H1 (cell line): ENCODE measurements around the gene SLC25A15. TPM values are rescaled to one million over a fixed set of nuclear protein-coding genes. Genes with fewer than 3 reads are reported as not detected.

Source experiments
- CTCF ChIA-PET: fragments of 300-600 bp; sonication (Branson Sonifier 250); formaldehyde crosslinking; loops from one replicate; lab custom pipeline; 2021; ENCODE audit not compliant: partially characterized antibody; lab: Charles Lee
- POLR2A ChIA-PET: fragments of 300-600 bp; sonication (Branson Sonifier 250); formaldehyde crosslinking; loops from one replicate; lab custom pipeline; 2021; ENCODE audit warnings: inconsistent platforms; ENCODE audit not compliant: partially characterized antibody; lab: Charles Lee
- DNase-seq, 2 experiments: peaks; one replicate each; pipeline versions ENCODE4 v3.0.0 to v3.0.0-alpha.2; 2010 to 2022; ENCODE audit warnings: low spot score in 2 of 2, low read depth in 1 of 2, mixed read lengths in 1 of 2
- FAIRE-seq: peaks from 2 replicates; lab custom pipeline; 2011; peaks lifted over from hg19 to GRCh38; lab: Jason Lieb, UNC
- H2AFZ ChIP-seq: 2 replicates; pipeline ENCODE4 v1.8.1; 2012; ENCODE audit warnings: low read length, inconsistent platforms
- H2AK5ac ChIP-seq: 2 replicates; pipeline ENCODE4 v1.6.1; 2013; ENCODE audit warnings: low read depth, low read length
- H2BK120ac ChIP-seq: replicated peaks from 2 replicates; pipeline ENCODE3; 2013; ENCODE audit warnings: low read depth, low read length, inconsistent platforms
- H2BK12ac ChIP-seq: 2 replicates; pipeline ENCODE4 v1.6.1; 2013; ENCODE audit warnings: low read depth, low read length
- H2BK15ac ChIP-seq: 2 replicates; pipeline ENCODE4 v1.6.1; 2013; ENCODE audit warnings: low read length
- H2BK20ac ChIP-seq: 2 replicates; pipeline ENCODE4 v1.6.1; 2013; ENCODE audit warnings: low read length
- H2BK5ac ChIP-seq: 2 replicates; pipeline ENCODE4 v1.6.1; 2013; ENCODE audit warnings: low read depth, low read length
- H3K14ac ChIP-seq: 2 replicates; pipeline ENCODE4 v1.6.1; 2013; ENCODE audit warnings: inconsistent platforms; ENCODE audit not compliant: insufficient read length
- H3K18ac ChIP-seq: 2 replicates; pipeline ENCODE4 v1.6.1; 2013; ENCODE audit warnings: low read length; ENCODE audit errors: extremely low read depth
- H3K23ac ChIP-seq: 2 replicates; pipeline ENCODE4 v1.6.1; 2013; ENCODE audit warnings: inconsistent platforms; ENCODE audit not compliant: insufficient read length
- H3K23me2 ChIP-seq: 2 replicates; pipeline ENCODE4 v1.6.1; 2013; ENCODE audit warnings: low read depth, low read length
- H3K27ac ChIP-seq: 2 replicates; pipeline ENCODE4 v1.6.1; 2011; ENCODE audit warnings: low read depth, low read length, inconsistent platforms
- H3K27me3 ChIP-seq, 4 experiments: replicated peaks in 1 of 4; 1 replicate in 1 of 4; 2 replicates in 3 of 4; pipeline versions ENCODE4 v1.6.1 to v1.8.1; 2011 to 2013; ENCODE audit warnings: low read length in 3 of 4, mild to moderate bottlenecking in 3 of 4, inconsistent platforms in 2 of 4, mixed read lengths in 2 of 4, moderate library complexity in 1 of 4; ENCODE audit not compliant: control insufficient read depth in 3 of 4, insufficient read depth in 3 of 4; ENCODE audit errors: extremely low read depth in 1 of 4
- H3K36me3 ChIP-seq, 4 experiments: 2 replicates each; pipeline versions ENCODE4 v1.6.1 to v1.8.1; 2011 to 2013; ENCODE audit warnings: mild to moderate bottlenecking in 4 of 4, low read length in 3 of 4, moderate library complexity in 2 of 4, control low read depth in 1 of 4, inconsistent platforms in 1 of 4; ENCODE audit not compliant: insufficient read depth in 4 of 4, control insufficient read depth in 2 of 4
- H3K4ac ChIP-seq: replicated peaks from 2 replicates; pipeline ENCODE3; 2013; ENCODE audit warnings: low read length, low read depth, mixed read lengths, inconsistent platforms; ENCODE audit not compliant: insufficient read length
- H3K4me1 ChIP-seq, 4 experiments: replicated peaks in 1 of 4; 1 replicate in 1 of 4; 2 replicates in 3 of 4; pipeline versions ENCODE4 v1.6.1 to v1.8.1; 2011 to 2013; ENCODE audit warnings: low read length in 3 of 4, inconsistent platforms in 2 of 4, mixed read lengths in 1 of 4; ENCODE audit not compliant: insufficient read depth in 4 of 4, control insufficient read depth in 3 of 4
- H3K4me2 ChIP-seq, 2 experiments: 2 replicates each; pipeline versions ENCODE4 v1.6.1 to v1.8.1; 2011 to 2013; ENCODE audit warnings: low read depth in 2 of 2, low read length in 2 of 2, control low read depth in 1 of 2, inconsistent platforms in 1 of 2, mild to moderate bottlenecking in 1 of 2; ENCODE audit not compliant: insufficient read depth in 1 of 2
- H3K4me3 ChIP-seq, 4 experiments: fragments of 200-600, 300-600 bp in 1 of 4; sonication (generic), shearing (Covaris generic), sonication (Bioruptor Twin) in 1 of 4; 2 replicates each; pipeline versions ENCODE4 v1.5.1 to v1.8.1; 2011 to 2016; ENCODE audit warnings: low read length in 4 of 4, low read depth in 3 of 4, control low read depth in 2 of 4, inconsistent platforms in 2 of 4, mild to moderate bottlenecking in 2 of 4, mixed read lengths in 1 of 4, moderate library complexity in 1 of 4; ENCODE audit not compliant: insufficient read depth in 2 of 4; ENCODE audit errors: extremely low read depth in 1 of 4
- H3K56ac ChIP-seq: replicated peaks from 2 replicates; pipeline ENCODE3; 2013; ENCODE audit warnings: low read depth, mild to moderate bottlenecking, mixed read lengths, low read length, inconsistent platforms; ENCODE audit not compliant: insufficient read length
- H3K79me1 ChIP-seq: 2 replicates; pipeline ENCODE4 v1.6.1; 2013; ENCODE audit warnings: low read depth, low read length, control low read depth
- H3K79me2 ChIP-seq, 2 experiments: 2 replicates each; pipeline versions ENCODE4 v1.6.1 to v1.8.1; 2012 to 2013; ENCODE audit warnings: low read length in 2 of 2, mild to moderate bottlenecking in 2 of 2, inconsistent platforms in 1 of 2; ENCODE audit not compliant: insufficient read depth in 2 of 2, control insufficient read depth in 1 of 2
- H3K9ac ChIP-seq, 4 experiments: replicated peaks in 1 of 4; 1 replicate in 1 of 4; 2 replicates in 3 of 4; pipeline versions ENCODE4 v1.6.1 to v1.8.1; 2011 to 2013; ENCODE audit warnings: low read depth in 3 of 4, low read length in 3 of 4, control low read depth in 2 of 4, mild to moderate bottlenecking in 2 of 4, moderate library complexity in 2 of 4, inconsistent platforms in 1 of 4; ENCODE audit errors: extremely low read depth in 1 of 4
- H3K9me3 ChIP-seq, 2 experiments: 2 replicates each; pipeline versions ENCODE4 v1.6.1 to v1.8.1; 2012 to 2013; ENCODE audit warnings: mild to moderate bottlenecking in 2 of 2, moderate library complexity in 2 of 2, control low read depth in 1 of 2, inconsistent platforms in 1 of 2, low read depth in 1 of 2, low read length in 1 of 2, mixed read lengths in 1 of 2; ENCODE audit not compliant: insufficient read depth in 2 of 2
- H4K20me1 ChIP-seq, 2 experiments: replicated peaks in 1 of 2; 2 replicates each; pipeline versions ENCODE3 to v1.8.1; 2011 to 2013; ENCODE audit warnings: inconsistent platforms in 2 of 2, low read length in 2 of 2, mild to moderate bottlenecking in 1 of 2; ENCODE audit not compliant: insufficient read depth in 2 of 2, control insufficient read depth in 1 of 2
- H4K5ac ChIP-seq: 2 replicates; pipeline ENCODE4 v1.6.1; 2013; ENCODE audit warnings: low read length, low read depth, mixed read lengths, inconsistent platforms; ENCODE audit not compliant: insufficient read length
- H4K8ac ChIP-seq: 2 replicates; pipeline ENCODE4 v1.8.0; 2013; ENCODE audit warnings: mild to moderate bottlenecking, moderate library complexity, low read length, inconsistent platforms; ENCODE audit not compliant: insufficient read depth; ENCODE audit errors: extremely low read depth
- H4K91ac ChIP-seq: replicated peaks from 2 replicates; pipeline ENCODE3; 2013; ENCODE audit warnings: low read length, mixed read lengths, inconsistent platforms; ENCODE audit not compliant: insufficient read length
- E2F6 ChIP-seq: IDR thresholded peaks from 2 replicates; pipeline ENCODE4 v1.6.1; 2012; ENCODE audit warnings: inconsistent platforms
- EP300 ChIP-seq, 2 experiments: IDR thresholded peaks; 1 replicate in 1 of 2; 2 replicates in 1 of 2; pipeline ENCODE4 v1.6.1; 2011 to 2012; ENCODE audit warnings: low read depth in 2 of 2, low read length in 2 of 2, mild to moderate bottlenecking in 2 of 2, borderline replicate concordance in 1 of 2, inconsistent platforms in 1 of 2, moderate library complexity in 1 of 2
- GTF2F1 ChIP-seq: IDR thresholded peaks from 2 replicates; pipeline ENCODE4 v1.6.1; 2012; ENCODE audit warnings: low read depth, low read length, improper control_type of control experiment, borderline replicate concordance
- RFX5 ChIP-seq: IDR thresholded peaks from 2 replicates; pipeline ENCODE4 v1.6.1; 2011; ENCODE audit warnings: low read depth, low read length, improper control_type of control experiment, borderline replicate concordance
- SIN3A ChIP-seq, 2 experiments: IDR thresholded peaks in 1 of 2; conservative IDR thresholded peaks in 1 of 2; 2 replicates each; pipeline ENCODE4 v1.6.1; 2011 to 2012; ENCODE audit warnings: low read length in 2 of 2, improper control_type of control experiment in 1 of 2, low read depth in 1 of 2, mild to moderate bottlenecking in 1 of 2
- TAF1 ChIP-seq: IDR thresholded peaks from 2 replicates; pipeline ENCODE4 v1.6.1; 2011; ENCODE audit warnings: mild to moderate bottlenecking, low read depth, low read length
- TCF12 ChIP-seq: IDR thresholded peaks from 2 replicates; pipeline ENCODE4 v1.6.1; 2011; ENCODE audit warnings: low read depth, mild to moderate bottlenecking, low read length
- WGBS, 2 experiments: shearing (Covaris generic) in 1 of 2; methylation state at CpG; one replicate each; pipeline versions ENCODE4 v1.1.6 to v1.1.7; 2013 to 2015; ENCODE audit warnings: low lambda C conversion rate in 2 of 2, mixed read lengths in 2 of 2, inconsistent platforms in 1 of 2, low coverage in 1 of 2, missing lambda C conversion rate in 1 of 2; ENCODE audit not compliant: insufficient replicate concordance in 2 of 2, insufficient coverage in 1 of 2, insufficient read length in 1 of 2; ENCODE audit errors: extremely low coverage in 1 of 2, missing lambda C conversion rate in 1 of 2; 5-methylcytosine and 5-hydroxymethylcytosine counted together
- polyA plus RNA-seq, 7 experiments: library from polyadenylated mRNA; depleted of rRNA in 3 of 7; stranded (reverse) in 5 of 7; unstranded in 2 of 7; fragments of >200 nt in 5 of 7; fragments of 200-250 nt in 2 of 7; gene quantifications; 1 replicate in 5 of 7; 2 replicates in 1 of 7; 4 replicates in 1 of 7; pipeline versions ENCODE4 v1.2.1 to v1.2.3, GENCODE V29; 2011 to 2013; ENCODE audit warnings: missing spikeins in 2 of 7, mixed read lengths in 2 of 7
- total RNA-seq: library from RNA; stranded (reverse); fragmentation: NEBNext Ultra II Directional; extraction: Animal tissue kit (Norgen Biotek cat#: 25700); gene quantifications from 2 replicates; pipeline ENCODE4 v1.2.1, GENCODE V29; 2021

The SLC25A15 gene
- total and polyA plus RNA-seq, 2 of the 8 experiments (the other 6 are each of a cell fraction or from before 2014, with no cell fraction given): 12.4 to 23.4 TPM

GRCh38 chr13:40794414-40795368, 5.3 kb downstream of the SLC25A15 start:
- H2BK5ac ChIP-seq: no peak overlapping the region
- no peak overlapping the region for H3K56ac ChIP-seq
- POLR2A ChIA-PET: no interaction called here
- no peak for TF ChIP-seq TAF1
- TF ChIP-seq E2F6: no peak
- no peak for TF ChIP-seq SIN3A (conservative IDR thresholded peaks at IDR 0.05 in 1 of 2, IDR thresholded peaks at IDR 0.05 in 1 of 2; ENCODE audit: low read depth in 1 of 2, low read length in 2 of 2)
- TF ChIP-seq GTF2F1: no peak
- TF ChIP-seq TCF12: no peak
- no peak for TF ChIP-seq EP300 (IDR thresholded peaks at IDR 0.05; ENCODE audit: borderline replicate concordance in 1 of 2, low read depth in 2 of 2, low read length in 2 of 2)
- no peak for TF ChIP-seq RFX5

More at GRCh38 chr13:40794414-40795368, 5.3 kb downstream of the SLC25A15 start:
- H3K9ac ChIP-seq: no peak overlapping the region
- no peak overlapping the region for H2BK15ac ChIP-seq
- H3K79me1 ChIP-seq: peaks cover 3% of the 10 kb centered on the region; the same call in 1 of the 2 replicates
- no peak overlapping the region for H2BK20ac ChIP-seq
- no peak overlapping the region for H2BK12ac ChIP-seq
- H3K27me3 ChIP-seq: no peaks in the 10 kb centered on the region
- no peak overlapping the region for H2AFZ ChIP-seq
- no peak overlapping the region for H3K4ac ChIP-seq
- FAIRE-seq (no peak), DNase-seq (no peak)
- no peak overlapping the region for H3K18ac ChIP-seq
- peaks cover 1% of the 10 kb centered on the region in 2 experiments for H4K20me1 ChIP-seq
- CTCF ChIA-PET: interaction anchor here (1.8 to 2.1 kb wide), 2 partner anchors 16 to 19 kb away, joined by 4 to 12 read pairs; no protein-coding TSS in a partner anchor
- H3K4me1 ChIP-seq: peaks cover 0 to 6% (median 2%) of the 10 kb centered on the region in 4 experiments; a peak in 2 of 7 replicates
- no peak overlapping the region for H3K27ac ChIP-seq
- no peak overlapping the region for H3K4me3 ChIP-seq
- H4K5ac ChIP-seq: no peak overlapping the region
- H3K23me2 ChIP-seq: peaks cover 3% of the 10 kb centered on the region; the same call in 1 of the 2 replicates
- H4K91ac ChIP-seq: no peak overlapping the region
- WGBS, 2 experiments: 91% methylated on average over 13 of the region's 13 CpGs; no CpG with 5 or more reads in 1 of the 2 experiments
- H3K36me3 ChIP-seq: peaks cover 0 to 25% (median 5%) of the 10 kb centered on the region in 4 experiments; a peak in 3 of 8 replicates
- H3K23ac ChIP-seq: no peak overlapping the region
- no peak overlapping the region for H3K4me2 ChIP-seq
- H3K79me2 ChIP-seq: no peaks in the 10 kb centered on the region
- no peak overlapping the region for H4K8ac ChIP-seq
- no peak overlapping the region for H2BK120ac ChIP-seq
- H3K14ac ChIP-seq: no peak overlapping the region
- H2AK5ac ChIP-seq: no peak overlapping the region
- no peaks in the 10 kb centered on the region for H3K9me3 ChIP-seq
